Fibroblast of gingiva (primary cell): Measurements from ENCODE around the gene PSG7.
"Not testable (repeated sequence)": the region's sequence is repeated elsewhere in the genome, so short reads cannot be mapped to it uniquely, and the experiment has no call there.

Source experiments
- DNase-seq: peaks from one replicate; pipeline ENCODE4 v3.0.0-alpha.2; 2011; ENCODE audit warnings: low read depth

Gene PSG7

GRCh38 chr19:42937107-42937506 lies at the start of gene PSG7:
Gene PSG7 (minus strand): TSS chr19:42937207. CDS start chr19:42937076, 131 bp downstream.
- not testable (repeated sequence) for DNase-seq

GRCh38 chr19:42985588-42985987 lies 48.6 kb upstream of the PSG7 start:
- peak; percentile 34 for DNase-seq

GRCh38 chr19:42982111-42982510 lies 45.1 kb upstream of the PSG7 start:
- DNase-seq, result not testable (repeated sequence)

- not testable (repeated sequence) for DNase-seq
Observed at GRCh38 chr19:42971451-42971850, 34.4 kb upstream of the PSG7 start.

- no peak for DNase-seq
Observed at GRCh38 chr19:42965176-42965575, 28.2 kb upstream of the PSG7 start.

- DNase-seq, result no peak
Observed at GRCh38 chr19:42961119-42961518, 24.1 kb upstream of the PSG7 start.

- not testable (repeated sequence) for DNase-seq
Observed at GRCh38 chr19:42952126-42952525, 15.1 kb upstream of the PSG7 start.

- DNase-seq, result not testable (repeated sequence)
Observed at GRCh38 chr19:42951476-42951875, 14.5 kb upstream of the PSG7 start.

GRCh38 chr19:42942187-42942789 lies 5.3 kb upstream of the PSG7 start:
- peak; percentile 18 for DNase-seq

GRCh38 chr19:42934726-42935125 lies 2.3 kb downstream of the PSG7 start:
- DNase-seq, result not testable (repeated sequence)

- not testable (repeated sequence) for DNase-seq
Observed at GRCh38 chr19:42934183-42934582, 2.8 kb downstream of the PSG7 start.

- DNase-seq, result not testable (repeated sequence)
Observed at GRCh38 chr19:42933412-42933811, 3.6 kb downstream of the PSG7 start.

GRCh38 chr19:42932485-42933101 lies 4.4 kb downstream of the PSG7 start:
- DNase-seq, result peak; percentile 83

GRCh38 chr19:42930214-42930613 lies 6.8 kb downstream of the PSG7 start:
- peak; percentile 36 for DNase-seq

GRCh38 chr19:42928896-42929295 lies 8.1 kb downstream of the PSG7 start:
- no peak for DNase-seq

GRCh38 chr19:42926781-42927180 lies 10.2 kb downstream of the PSG7 start:
- no peak for DNase-seq

- peak; percentile 56 for DNase-seq
Observed at GRCh38 chr19:42923106-42923505, 13.9 kb downstream of the PSG7 start.

GRCh38 chr19:42920971-42921370 lies 16.0 kb downstream of the PSG7 start:
- not testable (repeated sequence) for DNase-seq

GRCh38 chr19:42919757-42920079 lies 17.3 kb downstream of the PSG7 start:
- DNase-seq, result no peak

- DNase-seq, result not testable (repeated sequence)
Observed at GRCh38 chr19:42919070-42919756, 17.8 kb downstream of the PSG7 start.

GRCh38 chr19:42918377-42919069 lies 18.5 kb downstream of the PSG7 start:
- not testable (repeated sequence) for DNase-seq

- DNase-seq, result not testable (repeated sequence)
Observed at GRCh38 chr19:42917634-42918033, 19.4 kb downstream of the PSG7 start, which contains the start of gene PSG6. Gene PSG6 (minus strand): TSS chr19:42917894. CDS start chr19:42917792, 102 bp downstream.

GRCh38 chr19:42916931-42917330 lies 20.1 kb downstream of the PSG7 start:
- DNase-seq, result not testable (repeated sequence)
